PC-3 (cell line): ENCODE results near the gene DUOX2. TPM values are rescaled to one million over a fixed set of nuclear protein-coding genes. Genes with fewer than 3 reads are reported as not detected.

Experiments
- ATAC-seq: fragments of 200-7000 bp; cut with Tn5 transposase; 2 replicates; pipeline ENCODE4 v1.9.1; 2020; ENCODE audit warnings: mild to moderate bottlenecking, moderate library complexity
- BruUV-seq: library from RNA; stranded (reverse); fragments of 400-500 nt; replicated peaks from 2 replicates; lab custom pipeline; 2021; lab: Mats Ljungman, UMichigan
- CTCF ChIA-PET: fragments of 300-600 bp; sonication (Branson Sonifier 250); formaldehyde crosslinking; loops from one replicate; lab custom pipeline; 2022; ENCODE audit warnings: antibody characterized with exemption; lab: Charles Lee
- POLR2A ChIA-PET: fragments of 300-600 bp; sonication (Branson Sonifier 250); formaldehyde crosslinking; loops from one replicate; lab custom pipeline; 2022; ENCODE audit warnings: antibody characterized with exemption; ENCODE audit not compliant: unreplicated experiment; lab: Charles Lee
- DNase-seq: peaks from one replicate; pipeline ENCODE4 v3.0.0-alpha.2; 2015
- H2AFZ ChIP-seq: fragments of 300-600 bp; sonication (generic); 2 replicates; pipeline ENCODE4 v1.6.0; 2016; ENCODE audit warnings: antibody characterized with exemption, low read length
- H3F3A ChIP-seq: fragments of 300-600 bp; sonication (generic); one replicate; pipeline ENCODE4 v1.6.0; 2017; ENCODE audit warnings: antibody characterized with exemption, low read length, control low read depth, mild to moderate bottlenecking; ENCODE audit not compliant: unreplicated experiment
- H3K27ac ChIP-seq: fragments of 300-600 bp; sonication (generic); 2 replicates; pipeline ENCODE4 v1.5.1; 2016; ENCODE audit warnings: mild to moderate bottlenecking, low read length
- H3K27me3 ChIP-seq: fragments of 300-600 bp; sonication (generic); 2 replicates; pipeline ENCODE4 v1.6.1; 2016; ENCODE audit warnings: low read length, mixed read lengths
- H3K36me3 ChIP-seq: fragments of 300-600 bp; sonication (generic); 2 replicates; pipeline ENCODE4 v1.6.1; 2016; ENCODE audit warnings: low read depth, mixed run types, low read length, mixed read lengths
- H3K4me1 ChIP-seq: fragments of 300-600 bp; sonication (generic); 2 replicates; pipeline ENCODE4 v1.5.1; 2016; ENCODE audit warnings: low read length; ENCODE audit not compliant: insufficient read depth
- H3K4me2 ChIP-seq: fragments of 300-600 bp; sonication (generic); 2 replicates; pipeline ENCODE4 v1.6.0; 2016; ENCODE audit warnings: low read length
- H3K4me3 ChIP-seq: fragments of 300-600 bp; sonication (generic); 2 replicates; pipeline ENCODE4 v1.5.1; 2016; ENCODE audit warnings: mild to moderate bottlenecking, low read length, mixed read lengths
- H3K79me2 ChIP-seq: fragments of 300-600 bp; sonication (generic); 2 replicates; pipeline ENCODE4 v1.6.1; 2017; ENCODE audit warnings: low read length, mixed read lengths
- H3K9ac ChIP-seq: fragments of 300-600 bp; sonication (generic); 2 replicates; pipeline ENCODE4 v1.6.0; 2016; ENCODE audit warnings: mild to moderate bottlenecking, low read length
- H3K9me2 ChIP-seq: fragments of 300-600 bp; sonication (generic); replicated peaks from 2 replicates; pipeline ENCODE4 v1.6.1; 2016; ENCODE audit warnings: mixed run types, low read length, mixed read lengths
- H3K9me3 ChIP-seq: fragments of 300-600 bp; sonication (generic); 2 replicates; pipeline ENCODE4 v1.6.1; 2016; ENCODE audit warnings: low read length, mixed read lengths
- H4K20me1 ChIP-seq: fragments of 300-600 bp; sonication (generic); 2 replicates; pipeline ENCODE4 v1.6.1; 2016; ENCODE audit warnings: low read length, mixed read lengths
- CTCF ChIP-seq: fragments of 300-600 bp; sonication (generic); conservative IDR thresholded peaks from 2 replicates; pipeline ENCODE4 v1.5.1; 2017; ENCODE audit warnings: antibody characterized with exemption, low read depth, mild to moderate bottlenecking, low read length
- EZH2 ChIP-seq: fragments of 300-600 bp; sonication (generic); IDR thresholded peaks from one replicate; pipeline ENCODE4 v1.6.1; 2017; ENCODE audit warnings: antibody characterized with exemption, mild to moderate bottlenecking, low read length; ENCODE audit not compliant: unreplicated experiment
- EZH2phosphoT487 ChIP-seq: fragments of 300-600 bp; sonication (generic); IDR thresholded peaks from 2 replicates; pipeline ENCODE4 v1.6.1; 2018; ENCODE audit warnings: mild to moderate bottlenecking, antibody characterized with exemption, low read length, borderline replicate concordance
- intact Hi-C: fragments of 100-400 bp; cut with micrococcal nuclease; formaldehyde crosslinking; loops from 2 replicates; pipeline ENCODE4 v1.9.0; 2023
- total RNA-seq: library from RNA; depleted of rRNA; stranded (reverse); fragments of >200 nt; gene quantifications from 2 replicates; pipeline ENCODE4 v1.2.3, GENCODE V29; 2014

Gene DUOX2
- total RNA-seq, 1 experiment from 2014 or later: not detected

DNA sequence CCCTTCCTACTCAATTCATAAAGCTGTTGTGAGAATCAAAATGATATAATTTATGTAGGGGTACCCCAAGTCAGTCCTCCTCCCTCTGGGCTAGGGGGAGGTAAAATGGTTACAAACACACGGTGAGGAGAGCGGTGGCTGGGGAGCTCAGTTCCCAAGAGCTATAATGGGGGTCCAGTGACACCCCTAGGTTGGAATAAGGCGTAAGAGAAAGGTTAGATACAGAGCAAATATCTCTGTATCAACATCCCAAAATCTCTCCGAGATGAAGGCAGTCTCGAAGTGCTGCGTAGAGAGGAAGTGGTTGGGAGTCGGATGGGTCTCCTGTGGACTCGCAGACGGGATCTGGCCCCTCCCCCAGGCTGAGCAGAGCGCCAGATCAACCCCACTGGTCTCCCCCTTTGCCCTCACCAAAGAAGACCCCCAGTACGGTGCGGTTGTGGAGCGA lies 1.8 kb downstream of the DUOX2 start:
- H3K9ac ChIP-seq: no peak overlapping the region
- POLR2A ChIA-PET: no interaction called here

DNA sequence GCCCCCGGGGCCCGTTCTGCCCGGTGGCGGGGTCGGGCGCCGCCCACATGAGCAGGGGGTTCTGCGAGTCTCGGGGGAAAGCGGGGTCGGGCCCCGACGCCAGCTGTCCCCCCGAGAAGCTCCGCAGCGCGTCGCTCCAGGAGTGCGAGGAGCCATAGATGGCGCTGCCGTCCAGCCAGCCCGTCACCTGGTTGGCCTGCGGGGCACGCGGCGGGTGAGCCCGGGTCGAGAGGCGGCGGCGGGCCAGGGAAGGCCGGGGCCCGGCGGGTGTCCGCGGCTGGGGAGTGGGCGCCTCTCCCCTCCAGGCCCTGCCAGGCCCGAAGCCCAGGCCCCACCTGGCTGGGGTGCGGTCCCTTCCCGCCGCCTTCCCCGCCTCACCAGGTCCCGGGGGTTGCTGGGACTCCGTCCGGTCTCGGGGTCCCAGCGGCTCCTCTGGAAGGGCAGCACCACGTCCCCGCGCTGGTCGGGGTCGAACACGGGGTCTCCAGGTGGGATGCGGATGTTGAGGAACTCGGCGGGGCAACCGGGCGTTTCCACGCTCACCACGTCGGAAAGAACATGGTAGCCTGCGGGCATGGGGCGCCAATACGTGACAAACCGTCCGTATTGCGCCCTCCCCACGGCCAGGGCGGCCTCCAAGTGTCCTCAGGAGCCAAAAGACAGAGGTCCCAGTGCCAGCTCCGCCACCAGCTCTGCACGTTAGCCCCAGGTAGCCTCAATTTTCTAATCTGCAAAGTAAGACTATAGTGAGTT lies 2.4 kb downstream of the DUOX2 start:
- Histone ChIP-seq H3K79me2 (no peaks in the 10 kb centered on the region), H4K20me1 (no peaks in the 10 kb centered on the region), H3K36me3 (no peaks in the 10 kb centered on the region), H2AFZ (no peak overlapping the region), H3K9me2 (no peaks in the 10 kb centered on the region), H3K4me2 (no peak overlapping the region), H3K9me3 (no peaks in the 10 kb centered on the region), H3K4me1 (no peaks in the 10 kb centered on the region), H3K9ac (no peak overlapping the region), H3K4me3 (no peak overlapping the region), H3K27me3 (peaks cover 28% of the 10 kb centered on the region), H3K27ac (no peak overlapping the region), H3F3A (no peaks in the 10 kb centered on the region)
- DNase-seq: no peak
- ATAC-seq: no peak
- intact Hi-C loops: no loop called here
- BruUV-seq: no TSS peak
- TF ChIP-seq CTCF: no peak
- TF ChIP-seq EZH2phosphoT487: no peak
- no peak for TF ChIP-seq EZH2
- POLR2A ChIA-PET: no interaction called here
- CTCF ChIA-PET: no interaction called here

More for the DNA sequence above, 1.8 kb downstream of the DUOX2 start:
- intact Hi-C loops: no loop called here
- CTCF ChIA-PET: no interaction called here
- DNase-seq (no peak), ATAC-seq (no peak)
- TF ChIP-seq EZH2phosphoT487: no peak
- no peak for TF ChIP-seq CTCF
- TF ChIP-seq EZH2: no peak
- BruUV-seq: no TSS peak
- Histone ChIP-seq H3K79me2 (no peaks in the 10 kb centered on the region), H3K4me3 (no peak overlapping the region), H2AFZ (no peak overlapping the region), H3K27me3 (peaks cover 28% of the 10 kb centered on the region), H4K20me1 (no peaks in the 10 kb centered on the region), H3K4me2 (no peak overlapping the region), H3K9me2 (no peaks in the 10 kb centered on the region), H3K36me3 (no peaks in the 10 kb centered on the region), H3K9me3 (no peaks in the 10 kb centered on the region), H3K4me1 (no peaks in the 10 kb centered on the region), H3K27ac (no peak overlapping the region), H3F3A (no peaks in the 10 kb centered on the region)

GRCh38 chr15:45110256-45110820 lies 3.6 kb downstream of the DUOX2 start:
- Histone ChIP-seq H3K27me3 (peaks cover 28% of the 10 kb centered on the region), H3K9ac (no peak overlapping the region), H2AFZ (no peak overlapping the region), H3K27ac (no peak overlapping the region), H3K4me1 (no peaks in the 10 kb centered on the region), H3K9me2 (no peaks in the 10 kb centered on the region), H3K4me3 (no peak overlapping the region), H3K9me3 (no peaks in the 10 kb centered on the region), H3F3A (no peaks in the 10 kb centered on the region), H4K20me1 (no peaks in the 10 kb centered on the region), H3K36me3 (no peaks in the 10 kb centered on the region), H3K4me2 (no peak overlapping the region), H3K79me2 (no peaks in the 10 kb centered on the region)
- ChIA-PET CTCF (no interaction called here), POLR2A (no interaction called here)
- no TSS peak for BruUV-seq
- DNase-seq (no peak), ATAC-seq (no peak)
- intact Hi-C loops: no loop called here
- TF ChIP-seq EZH2: no peak
- no peak for TF ChIP-seq EZH2phosphoT487
- peak; percentile 48; the same call in 1 of the 2 replicates for TF ChIP-seq CTCF
